ENCODE measurements around the gene HBG1.
"Not testable (repeated sequence)": the region's sequence is repeated elsewhere in the genome, so short reads cannot be mapped to it uniquely, and the experiment has no call there.

HBG1 gene

GRCh38 chr11:5277807-5278382, 28.2 kb upstream of the HBG1 start:
- no peak for DNase-seq (ENCODE audit: low read depth)

GRCh38 chr11:5276697-5277096, 27.0 kb upstream of the HBG1 start:
- no peak for DNase-seq (ENCODE audit: low read depth)

GRCh38 chr11:5275369-5276110, 25.9 kb upstream of the HBG1 start:
- no peak for DNase-seq (ENCODE audit: low read depth)

GRCh38 chr11:5274395-5274794, 24.7 kb upstream of the HBG1 start:
- no peak for DNase-seq (ENCODE audit: low read depth)

GRCh38 chr11:5272395-5273017, 22.8 kb upstream of the HBG1 start:
- no peak for DNase-seq (ENCODE audit: low read depth)

GRCh38 chr11:5269715-5270147, 20.1 kb upstream of the HBG1 start, which contains the start of gene HBE1:
Gene HBE1, minus strand, starts transcription at chr11:5269945. Its CDS starts 55 bp downstream, at chr11:5269890.
- no peak for DNase-seq (ENCODE audit: low read depth)

- no peak for DNase-seq (ENCODE audit: low read depth)
These were observed 17.4 kb upstream of the HBG1 start for GRCh38 chr11:5267033-5267563.

GRCh38 chr11:5266609-5267008, 17.0 kb upstream of the HBG1 start:
- DNase-seq (ENCODE audit: low read depth) = no peak

GRCh38 chr11:5265832-5266231, 16.2 kb upstream of the HBG1 start:
- DNase-seq (ENCODE audit: low read depth) = no peak

- DNase-seq (ENCODE audit: low read depth) = no peak
These were observed 9.0 kb upstream of the HBG1 start for GRCh38 chr11:5258543-5259262.

GRCh38 chr11:5257296-5257695, 7.6 kb upstream of the HBG1 start:
- no peak for DNase-seq (ENCODE audit: low read depth)

GRCh38 chr11:5254646-5255413, 5.2 kb upstream of the HBG1 start, which contains the start of gene HBG2:
Gene HBG2, minus strand, starts transcription at chr11:5254781. Its CDS starts 53 bp downstream, at chr11:5254728.
- DNase-seq (ENCODE audit: low read depth) = not testable (repeated sequence)

GRCh38 chr11:5254023-5254422, 4.4 kb upstream of the HBG1 start:
- DNase-seq (ENCODE audit: low read depth) = not testable (repeated sequence)

- DNase-seq (ENCODE audit: low read depth) = not testable (repeated sequence)
These were observed 3.8 kb upstream of the HBG1 start for GRCh38 chr11:5253440-5253839.

GRCh38 chr11:5252919-5253265, 3.2 kb upstream of the HBG1 start:
- no peak for DNase-seq (ENCODE audit: low read depth)

- DNase-seq (ENCODE audit: low read depth) = no peak
These were observed 2.7 kb upstream of the HBG1 start for GRCh38 chr11:5252192-5252918.

- no peak for DNase-seq (ENCODE audit: low read depth)
These were observed 2.1 kb upstream of the HBG1 start for GRCh38 chr11:5251746-5252145.

- no peak for DNase-seq (ENCODE audit: low read depth)
These were observed 1.0 kb upstream of the HBG1 start for GRCh38 chr11:5250543-5251204.

- not testable (repeated sequence) for DNase-seq (ENCODE audit: low read depth)
These were observed 1.2 kb downstream of the HBG1 start for GRCh38 chr11:5248498-5248897.

Measured in T follicular helper cell (primary cell).